Heart left ventricle (tissue), 13 donors: ENCODE measurements around the gene ATP9B.

ENCODE experiments used
- CTCF ChIP-seq, 12 donors: fragments of 200-600 bp; sonication (generic) in 4 of 12; IDR thresholded peaks; one replicate each; pipeline versions ENCODE4 v1.5.0 to v1.8.0; 2018 to 2022; ENCODE audit warnings: antibody characterized with exemption in 12 of 12, mild to moderate bottlenecking in 5 of 12
- POLR2A ChIP-seq, 2 donors: fragments of 450-650 bp; IDR thresholded peaks; one replicate each; pipeline ENCODE4 v1.6.1; 2017; ENCODE audit warnings: antibody characterized with exemption in 2 of 2, mild to moderate bottlenecking in 2 of 2, moderate library complexity in 2 of 2
- donor health status: ischemic (EF 13 %, LVEDD 7.1; RV severe dilation, severe dysfunction).
- donor health status: DM: no; HTN: yes; CAD: no.
- donor health status: DM: no; HTN: no; CAD: no.
- donor health status: ischemic (EF 25% LVEDD 6.9; RV normal size, moderate dysfunction).
- donor health status: ischemic (EF 25% LVEDD 5.7; RV mildly dilated, moderate dysfunction).
- donor health status: ischemic (EF 35%, LVEDD 5.7; RV mildly dilated, moderate dysfunction).
- donor health status: nonischemic (EF 11% LVEDD 7.7; RV severe dilation, severe dysfunction).
- donor health status: DM: yes; HTN: yes; CAD: no.
- donor health status: PGD.
- donor health status: ischemic (EF 29% LVEDD 5.4; RV normal size, mild dysfunction).
- donor health status: nonischemic (EF 23%, LVEDD 6.1; RV moderate dilation, normal function).

- no peak for TF ChIP-seq CTCF (IDR thresholded peaks at IDR 0.05)
- TF ChIP-seq POLR2A (IDR thresholded peaks at IDR 0.05), result no peak
These were observed 324.0 kb downstream of the ATP9B start for GRCh38 chr18:79393181-79393634.
